Measurements from ENCODE around the gene TARBP2.
"Not testable (repeated sequence)": the region's sequence is repeated elsewhere in the genome, so short reads cannot be mapped to it uniquely, and the experiment has no call there.

Gene TARBP2

DNA sequence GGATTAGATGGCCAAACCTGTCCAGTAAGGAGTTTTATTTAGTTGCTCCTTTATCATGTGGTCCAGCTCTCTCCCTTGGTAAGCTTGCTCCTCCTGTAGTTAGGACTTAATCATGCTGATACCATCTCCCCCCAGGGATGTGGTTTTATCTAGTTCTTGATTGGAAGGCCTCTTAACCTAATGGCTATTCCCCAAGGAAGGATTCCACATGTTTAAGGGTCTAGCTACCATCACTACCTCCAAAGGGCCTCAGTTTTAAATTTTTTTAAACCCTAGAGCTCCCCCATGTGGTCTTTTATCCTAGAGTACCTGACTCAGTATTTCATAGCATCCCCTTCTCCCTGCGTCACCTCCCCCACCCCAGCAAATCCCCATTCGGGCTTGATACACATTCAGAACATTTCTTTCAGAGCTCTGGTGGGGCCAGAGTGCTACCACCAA lies 24.3 kb upstream of the TARBP2 start:
- DNase-seq: no peak

DNA sequence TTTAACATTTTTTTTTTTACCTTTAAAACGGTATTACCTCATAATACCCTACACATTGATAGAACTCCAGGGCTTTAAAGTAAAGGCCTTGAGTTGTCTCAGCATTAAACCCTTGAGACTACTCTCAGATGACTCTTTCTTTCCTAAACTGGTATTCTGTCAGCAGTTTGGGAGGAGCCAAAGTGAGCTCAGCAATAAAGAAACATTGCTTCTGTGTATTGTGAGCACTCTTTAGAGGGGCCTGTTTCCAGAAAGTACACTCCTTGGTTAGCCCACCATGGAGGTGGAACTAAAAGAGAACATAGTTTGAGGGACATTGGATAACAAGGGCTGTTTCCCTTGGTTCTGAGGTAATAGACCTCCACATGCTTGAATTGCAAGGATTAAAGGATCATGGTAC lies 22.2 kb upstream of the TARBP2 start:
- no peak for DNase-seq

DNA sequence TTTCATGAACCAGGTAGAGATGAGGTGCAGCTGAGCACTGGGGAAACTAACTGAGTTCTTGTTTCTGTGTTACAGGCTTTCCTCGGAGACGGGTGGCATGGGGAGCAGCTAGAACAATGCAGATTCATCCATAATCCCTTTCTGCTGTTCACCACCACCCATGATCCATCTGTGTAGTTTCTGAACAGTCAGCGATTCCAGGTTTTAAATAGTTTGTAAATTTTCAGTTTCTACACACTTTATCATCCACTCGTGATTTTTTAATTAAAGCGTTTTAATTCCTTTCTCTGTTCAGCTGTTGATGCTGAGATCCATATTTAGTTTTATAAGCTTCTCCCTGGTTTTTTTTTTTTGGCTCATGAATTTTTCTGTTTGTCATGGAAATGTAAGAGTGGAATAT lies 21.8 kb upstream of the TARBP2 start:
- no peak for DNase-seq

DNA sequence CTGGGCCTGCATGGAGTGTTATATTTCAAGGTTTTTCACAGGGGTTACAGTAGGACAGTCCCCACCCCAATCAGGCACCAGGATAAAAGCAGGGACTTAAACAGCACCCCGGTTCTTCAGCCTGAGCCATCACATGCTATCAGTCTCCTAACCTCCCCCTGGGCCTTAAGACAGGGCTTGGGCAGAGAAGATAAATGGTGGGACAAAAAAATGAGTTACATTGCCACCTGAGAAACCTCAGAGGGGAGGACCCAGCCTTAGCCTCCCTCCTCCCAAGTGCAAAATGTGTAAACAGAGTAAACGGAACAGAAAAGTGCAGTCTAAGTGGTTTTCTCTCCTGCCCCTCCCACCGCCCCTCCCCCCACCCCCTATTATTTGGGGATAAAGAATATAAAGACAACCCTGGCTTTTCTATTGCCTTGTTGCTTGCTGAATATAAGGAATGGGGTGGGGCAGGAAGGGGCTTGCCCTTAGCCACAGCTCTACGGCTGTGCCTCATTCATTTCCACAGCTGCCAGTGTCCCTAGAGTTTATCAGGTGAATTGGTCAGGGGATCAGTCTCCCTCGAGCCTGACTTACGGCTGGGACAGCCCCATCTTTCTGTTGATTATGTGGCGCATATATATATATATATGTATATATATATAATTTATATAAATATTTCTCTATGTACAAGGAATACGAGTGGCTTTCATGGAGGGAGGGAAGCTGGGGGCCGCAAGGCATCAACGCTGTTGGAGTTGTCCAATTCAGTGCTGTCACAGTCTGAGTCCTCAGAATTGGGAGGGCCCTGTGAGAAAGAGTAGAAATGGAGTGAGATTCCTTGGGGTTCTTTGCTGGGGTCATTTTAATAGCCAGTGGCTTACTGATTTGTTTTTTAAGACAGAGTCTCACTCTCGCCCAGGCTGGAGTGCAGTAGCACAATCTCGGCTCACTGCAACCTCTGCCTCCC lies 20.3 kb upstream of the TARBP2 start:
- DNase-seq: no peak

DNA sequence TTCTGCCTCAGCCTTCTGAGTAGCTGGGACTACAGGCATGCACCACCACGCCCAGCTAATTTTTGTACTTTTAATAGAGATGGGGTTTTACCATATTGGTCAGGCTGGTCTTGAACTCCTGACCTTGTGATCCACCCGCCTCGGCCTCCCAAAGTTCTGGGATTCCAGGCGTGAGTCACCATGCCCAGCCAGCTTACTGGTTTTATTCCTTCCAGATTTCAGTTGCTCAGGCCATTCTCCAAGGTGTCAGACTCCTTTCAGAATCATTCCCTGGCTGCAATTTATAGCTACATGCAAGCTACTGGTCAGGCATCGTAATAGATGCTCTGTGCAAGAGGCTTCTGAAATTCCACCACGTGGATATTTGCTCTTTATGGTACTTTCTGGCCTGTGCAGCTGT lies 19.6 kb upstream of the TARBP2 start:
- not testable (repeated sequence) for DNase-seq

DNA sequence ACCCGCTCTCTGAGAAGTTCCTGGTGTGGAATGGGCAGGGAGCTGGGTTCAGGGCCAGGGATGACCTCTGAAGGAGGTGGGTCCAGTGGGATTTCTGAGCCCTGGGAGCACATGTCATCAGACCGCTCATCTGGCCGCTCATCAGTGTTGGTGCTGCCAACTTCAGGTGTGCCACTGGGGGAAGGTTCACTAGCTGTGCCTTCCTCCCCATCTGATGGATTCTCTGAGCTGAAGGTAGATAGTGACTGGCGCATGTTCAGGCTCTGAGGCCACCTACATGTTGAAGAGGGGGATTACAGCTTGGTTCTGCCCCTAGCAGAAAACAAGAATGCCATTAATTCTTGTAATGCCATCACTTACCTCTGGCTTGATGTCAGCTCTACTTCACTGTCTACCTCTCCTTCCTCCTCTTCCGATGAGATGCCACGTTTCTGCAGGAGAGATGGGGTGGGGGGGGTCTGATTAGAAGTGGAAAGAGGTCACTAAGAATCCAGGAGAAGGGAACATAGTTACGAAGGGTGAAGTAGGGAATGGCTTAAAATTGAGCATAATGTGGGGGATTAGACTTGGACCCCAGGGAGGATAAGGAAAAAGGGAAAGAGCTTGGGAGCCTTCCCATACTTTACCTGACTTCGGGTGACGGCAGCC lies 19.0 kb upstream of the TARBP2 start:
- no peak for DNase-seq

DNA sequence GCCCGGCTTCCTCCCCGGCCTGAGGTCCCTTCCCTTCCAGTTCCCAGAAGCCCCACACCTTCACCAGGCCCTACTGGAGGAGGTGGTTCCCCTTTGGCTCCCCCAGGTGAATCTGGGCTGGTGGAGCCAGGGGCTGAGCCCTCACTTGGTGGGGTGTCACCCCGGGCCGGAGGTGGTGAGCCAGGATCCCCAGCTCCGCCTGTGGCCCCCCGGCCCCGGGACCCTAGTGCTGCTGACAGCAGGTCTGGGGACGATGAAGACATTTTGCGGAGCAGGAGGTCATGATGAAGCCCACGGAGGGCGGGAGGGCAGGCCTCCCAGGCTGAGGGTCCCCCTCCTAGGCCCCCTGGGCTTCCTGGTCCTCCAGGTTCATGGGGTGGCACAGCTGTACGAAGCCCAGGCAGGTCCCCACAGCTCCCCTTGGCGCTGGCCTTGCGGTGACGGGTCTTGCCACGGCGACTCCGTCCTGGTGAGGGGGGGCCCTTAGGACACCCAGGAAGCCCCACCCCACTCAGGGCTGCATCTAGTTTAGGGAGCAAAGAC lies 18.4 kb upstream of the TARBP2 start:
- no peak for DNase-seq

DNA sequence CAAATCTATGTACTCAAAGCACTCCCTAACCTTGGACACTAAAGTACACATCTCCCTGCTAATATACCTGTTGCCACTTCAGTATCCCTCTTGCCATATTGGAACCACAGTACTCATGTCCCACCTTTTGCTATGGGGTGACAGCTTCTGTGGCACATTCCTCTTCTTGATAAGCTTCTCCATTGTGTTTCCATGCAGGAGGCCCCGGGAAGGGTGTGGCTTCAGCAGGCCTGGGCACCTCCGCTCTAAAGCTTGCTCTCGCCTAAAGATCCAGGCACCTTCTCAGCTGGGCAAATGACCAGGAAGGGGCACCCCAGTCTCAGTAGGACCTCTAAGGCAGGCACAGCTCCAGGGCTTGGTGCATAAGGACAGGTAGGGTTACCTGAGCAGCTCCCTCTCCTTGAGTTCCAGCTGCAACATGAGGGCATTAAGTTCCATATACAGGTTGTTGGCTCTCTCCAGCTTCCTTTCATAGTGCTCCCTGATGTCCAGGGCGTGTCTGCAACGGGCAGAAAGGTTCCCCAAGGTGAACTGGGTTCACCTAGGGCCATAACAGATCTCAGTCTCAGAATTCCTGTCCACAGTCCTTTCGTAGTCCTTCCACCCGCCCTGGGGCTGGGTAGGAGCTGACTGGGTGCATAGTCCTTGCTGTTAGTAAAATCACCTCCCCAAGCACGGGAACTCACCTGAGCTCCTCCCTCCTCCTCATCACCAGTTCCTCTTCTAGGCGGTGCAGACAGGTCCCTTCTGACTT lies 17.7 kb upstream of the TARBP2 start:
- no peak for DNase-seq

DNA sequence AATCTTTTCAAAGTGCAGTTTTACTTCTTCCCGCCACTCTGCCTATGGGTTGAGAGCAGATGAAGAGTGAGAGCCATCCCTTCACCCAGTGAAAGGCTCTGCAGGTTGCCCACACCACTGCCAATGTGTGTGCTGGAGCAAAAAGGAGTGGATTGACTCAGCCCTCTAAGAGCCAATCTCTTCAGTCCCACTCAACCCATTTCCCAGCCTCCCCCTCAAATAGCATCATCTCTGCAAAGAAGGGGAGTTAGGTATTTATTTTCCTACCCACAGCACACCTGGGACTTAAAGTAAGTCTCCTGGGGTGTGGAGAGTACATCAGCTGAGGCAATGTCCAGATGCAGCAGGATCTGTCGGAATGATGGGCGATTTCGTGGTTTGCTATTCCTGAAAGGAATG lies 17.1 kb upstream of the TARBP2 start:
- DNase-seq: no peak

DNA sequence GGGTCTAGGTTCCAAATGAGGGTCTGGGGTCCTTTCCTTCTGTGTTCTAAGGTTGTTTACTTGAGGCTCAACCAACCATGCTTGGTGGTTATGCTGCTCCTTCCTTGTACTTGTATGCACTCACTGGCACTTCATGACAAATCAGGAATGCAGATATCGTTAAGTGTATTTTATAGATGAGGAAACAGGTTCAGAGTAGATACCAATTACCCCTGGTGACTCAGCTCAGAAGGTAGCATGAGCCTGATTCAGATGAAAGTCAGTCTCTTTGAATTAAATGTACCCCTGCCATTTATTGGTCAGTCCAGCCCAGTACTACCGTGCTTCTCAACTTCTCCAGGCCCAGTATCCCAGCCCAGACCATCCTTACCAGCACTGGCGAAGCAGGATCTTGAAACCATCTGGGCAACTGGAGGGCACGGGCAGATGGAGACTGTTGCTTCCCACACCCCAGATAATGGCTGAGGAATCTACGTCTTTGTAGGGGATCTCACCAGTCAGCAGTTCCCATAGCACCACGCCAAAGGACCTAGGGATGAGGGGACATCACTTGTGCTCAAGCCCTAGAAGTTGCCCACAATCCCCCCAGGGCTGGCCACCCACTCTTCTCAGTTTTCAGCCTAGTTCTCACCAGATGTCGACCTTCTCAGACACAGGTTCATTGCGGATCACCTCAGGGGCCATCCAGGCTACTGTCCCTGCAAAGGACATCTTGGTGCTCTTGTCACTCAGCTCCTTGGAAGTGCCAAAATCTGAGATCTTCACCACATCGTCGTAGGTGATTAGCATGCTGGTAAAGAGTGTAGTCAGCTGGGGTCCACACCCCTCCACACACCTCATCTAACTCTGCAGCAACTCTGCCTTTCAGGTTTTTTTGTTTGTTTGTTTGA lies 16.2 kb upstream of the TARBP2 start:
- no peak for DNase-seq

DNA sequence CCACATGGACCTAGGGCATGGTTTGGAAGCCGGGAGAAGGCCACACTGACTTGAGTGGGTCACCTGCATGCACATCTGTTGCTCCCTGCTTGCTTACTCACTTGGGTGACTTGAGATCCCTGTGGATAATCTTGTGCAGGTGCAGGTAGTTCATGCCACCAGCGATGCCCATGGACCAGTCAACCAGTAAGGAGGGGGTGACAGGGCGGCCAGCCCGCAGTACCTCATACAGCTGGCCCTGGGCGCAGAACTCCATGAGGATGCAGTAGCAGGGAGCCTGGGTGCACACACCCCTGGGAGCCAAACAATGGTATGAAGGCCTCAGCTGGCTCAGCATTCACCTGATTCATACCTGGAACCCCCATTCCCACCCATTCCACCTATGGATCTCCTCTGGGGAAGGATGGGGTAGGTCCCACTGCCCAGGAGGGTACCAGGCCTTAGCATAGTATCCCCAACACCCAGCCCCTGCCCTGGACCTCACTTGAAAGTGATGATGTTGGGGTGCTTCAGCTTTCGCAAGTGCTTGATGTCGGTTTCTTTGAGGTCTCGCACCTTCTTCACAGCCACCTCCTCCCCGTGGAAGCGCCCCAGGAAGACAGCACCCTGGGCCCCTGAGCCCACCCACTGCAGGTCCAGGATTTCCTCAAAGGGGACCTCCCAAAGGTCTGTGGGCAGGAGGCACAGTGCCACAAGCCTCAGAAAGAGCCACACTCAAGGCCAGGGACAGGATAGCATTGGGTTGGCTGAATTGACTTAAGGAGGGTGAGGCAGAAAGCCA lies 14.9 kb upstream of the TARBP2 start:
- no peak for DNase-seq

DNA sequence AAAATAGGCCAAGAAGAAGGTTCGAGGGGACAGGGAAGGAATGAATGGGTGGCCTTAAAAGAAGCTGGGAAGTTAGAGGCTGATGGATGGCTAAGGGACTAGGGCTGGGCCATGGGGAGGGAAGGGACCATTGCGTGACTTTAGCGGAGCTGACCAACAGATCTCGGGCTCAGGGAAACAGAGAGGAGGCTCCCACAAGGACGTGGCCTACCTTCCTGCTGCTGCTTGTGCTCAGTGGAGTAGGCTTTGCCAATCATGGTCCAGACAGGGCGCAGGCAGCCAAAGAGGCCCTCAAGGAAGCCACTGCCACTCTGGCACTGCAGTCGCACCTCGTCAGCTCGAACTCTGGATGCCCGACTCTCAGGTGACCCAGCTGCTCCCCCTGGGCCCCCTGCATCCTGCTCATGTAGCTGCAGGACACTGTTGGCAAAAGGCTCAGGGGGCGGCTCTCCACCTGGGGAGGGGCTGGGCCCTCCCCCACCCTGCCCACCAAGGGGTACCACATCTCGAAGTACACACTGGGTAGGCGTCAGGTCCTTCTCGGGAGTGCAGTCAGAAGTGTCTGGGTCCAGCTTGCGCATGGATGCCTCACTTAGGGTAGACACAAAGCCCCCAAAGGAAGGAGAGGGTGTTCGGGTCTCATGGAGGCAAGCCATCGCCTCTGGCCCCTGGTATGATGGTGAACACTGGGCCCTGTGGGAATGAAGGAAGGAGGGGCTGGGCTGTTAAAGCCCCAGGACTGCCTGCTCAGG lies 14.2 kb upstream of the TARBP2 start:
- no peak for DNase-seq

DNA sequence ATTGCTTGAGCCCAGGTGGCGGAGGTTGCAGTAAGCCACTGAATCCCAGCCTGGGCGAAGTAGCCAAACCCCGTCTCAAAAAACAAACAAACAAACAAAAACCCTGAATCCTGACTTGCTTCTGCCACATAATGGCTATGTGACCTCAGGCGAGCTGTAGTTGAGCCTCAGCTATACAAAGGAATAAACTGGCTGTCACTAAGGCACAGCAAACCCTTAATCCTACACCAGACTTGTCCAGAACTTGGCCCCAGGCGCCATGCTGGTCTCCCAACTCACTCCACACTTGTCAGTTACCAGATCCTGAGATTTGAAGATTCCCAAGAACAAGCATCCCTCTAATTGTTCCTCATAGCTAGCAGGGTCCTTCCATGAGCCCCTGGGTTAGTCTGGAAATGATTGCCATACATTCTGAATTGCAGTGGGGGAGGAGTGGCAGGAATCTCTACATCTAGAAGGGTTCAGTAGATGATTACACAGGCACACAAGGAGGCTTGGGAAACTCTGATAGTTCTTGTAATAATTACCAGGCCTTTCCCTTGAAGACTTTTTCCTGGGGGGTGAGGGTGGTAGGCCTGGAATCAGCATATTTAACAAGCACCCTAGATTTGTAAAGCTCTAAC lies 11.7 kb upstream of the TARBP2 start:
- DNase-seq: no peak

DNA sequence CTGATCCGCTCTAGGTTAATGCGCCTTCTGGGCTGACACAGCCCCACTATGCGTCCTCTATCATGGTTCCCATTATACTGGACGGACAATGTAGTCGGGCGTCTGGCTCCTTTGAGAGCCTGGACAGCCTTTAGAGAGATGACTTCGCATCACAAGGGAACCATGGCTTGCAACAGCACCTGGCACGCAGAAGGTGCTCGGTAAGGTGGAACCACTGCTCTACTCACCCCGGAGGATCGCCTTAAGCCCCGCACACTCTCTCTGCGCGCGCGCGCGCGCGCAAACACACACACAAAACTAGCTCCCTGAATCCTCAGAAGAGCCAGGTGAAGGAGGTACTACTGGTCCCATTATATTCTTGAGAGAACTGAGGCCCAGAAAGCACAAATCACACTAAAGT lies 8.9 kb upstream of the TARBP2 start:
- no peak for DNase-seq

DNA sequence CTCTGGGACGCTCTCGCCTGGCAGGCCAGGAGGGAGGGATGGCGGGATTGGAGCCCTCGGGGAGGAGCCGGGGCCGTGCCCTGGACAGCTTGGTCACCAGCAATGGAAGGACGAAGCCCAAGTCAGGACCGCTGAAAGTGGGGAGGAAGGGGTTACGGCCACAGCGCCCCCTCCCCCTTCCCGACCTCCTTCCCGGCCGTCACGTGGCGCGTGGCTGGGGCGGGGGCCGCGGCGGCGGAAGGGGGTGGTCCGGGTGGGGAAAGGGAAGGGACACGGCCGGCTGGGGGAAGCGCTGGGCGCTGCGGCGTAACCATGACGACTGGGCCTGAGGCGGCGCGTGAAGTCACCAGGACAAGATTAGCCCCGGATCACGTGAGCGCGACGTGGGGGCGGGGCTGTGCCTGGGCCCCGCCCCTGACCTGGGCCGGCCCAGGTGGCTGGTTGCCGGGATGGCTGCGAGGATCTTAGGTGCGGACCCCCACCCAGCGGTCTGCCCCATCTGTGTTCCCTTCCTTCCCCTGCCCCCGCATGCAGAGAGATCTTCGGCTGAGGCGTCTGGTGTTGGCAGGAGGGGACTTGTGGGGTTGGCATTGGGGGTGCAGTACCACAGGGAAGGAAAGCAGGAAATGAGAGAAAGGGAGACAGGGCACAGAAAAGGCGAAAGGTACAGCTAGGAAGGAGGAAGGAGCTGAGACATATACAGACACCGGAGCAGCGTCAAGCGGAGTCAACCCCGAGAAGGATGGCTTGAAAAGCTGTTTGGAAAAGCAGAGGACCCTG lies 8.1 kb upstream of the TARBP2 start:
- DNase-seq: peak; percentile 55 to 81 (median 64)

DNA sequence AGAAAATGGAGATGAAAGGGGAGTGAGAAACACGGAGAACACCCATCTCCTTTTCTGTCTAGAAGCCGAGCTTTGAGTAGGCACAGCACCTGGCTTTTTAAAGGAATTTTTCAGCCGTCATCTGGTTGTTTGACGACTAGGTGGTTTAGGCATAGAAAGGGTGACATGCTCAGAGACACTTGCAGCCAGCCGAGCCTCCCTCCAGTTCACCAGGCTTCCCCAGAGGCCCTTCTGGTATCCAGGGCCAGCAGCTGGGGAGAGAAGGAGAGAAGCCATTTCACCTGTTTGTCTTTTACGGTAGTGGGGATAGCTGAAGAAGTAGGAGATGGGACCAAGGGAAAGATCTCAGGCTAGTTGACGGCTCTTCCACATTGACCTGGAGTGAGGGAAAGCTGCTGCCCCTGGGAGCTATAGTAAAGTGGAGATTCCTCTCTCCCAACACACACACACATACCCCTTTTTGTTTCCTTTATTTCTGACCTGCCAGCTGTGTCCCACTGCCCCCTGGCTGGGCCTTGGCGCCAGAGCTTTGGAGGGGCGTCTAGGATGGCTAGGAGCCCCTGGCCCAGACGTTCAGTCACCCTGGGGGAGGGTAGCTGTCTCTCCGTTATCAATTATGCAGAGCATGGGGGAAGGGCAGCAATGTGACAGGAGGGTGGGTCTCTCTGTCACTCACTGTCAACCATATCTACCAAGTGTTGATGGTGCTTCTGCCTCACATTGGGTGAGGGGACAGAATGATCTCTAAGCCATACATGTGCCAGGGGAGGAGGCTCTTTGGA lies 7.3 kb upstream of the TARBP2 start:
- DNase-seq: no peak

DNA sequence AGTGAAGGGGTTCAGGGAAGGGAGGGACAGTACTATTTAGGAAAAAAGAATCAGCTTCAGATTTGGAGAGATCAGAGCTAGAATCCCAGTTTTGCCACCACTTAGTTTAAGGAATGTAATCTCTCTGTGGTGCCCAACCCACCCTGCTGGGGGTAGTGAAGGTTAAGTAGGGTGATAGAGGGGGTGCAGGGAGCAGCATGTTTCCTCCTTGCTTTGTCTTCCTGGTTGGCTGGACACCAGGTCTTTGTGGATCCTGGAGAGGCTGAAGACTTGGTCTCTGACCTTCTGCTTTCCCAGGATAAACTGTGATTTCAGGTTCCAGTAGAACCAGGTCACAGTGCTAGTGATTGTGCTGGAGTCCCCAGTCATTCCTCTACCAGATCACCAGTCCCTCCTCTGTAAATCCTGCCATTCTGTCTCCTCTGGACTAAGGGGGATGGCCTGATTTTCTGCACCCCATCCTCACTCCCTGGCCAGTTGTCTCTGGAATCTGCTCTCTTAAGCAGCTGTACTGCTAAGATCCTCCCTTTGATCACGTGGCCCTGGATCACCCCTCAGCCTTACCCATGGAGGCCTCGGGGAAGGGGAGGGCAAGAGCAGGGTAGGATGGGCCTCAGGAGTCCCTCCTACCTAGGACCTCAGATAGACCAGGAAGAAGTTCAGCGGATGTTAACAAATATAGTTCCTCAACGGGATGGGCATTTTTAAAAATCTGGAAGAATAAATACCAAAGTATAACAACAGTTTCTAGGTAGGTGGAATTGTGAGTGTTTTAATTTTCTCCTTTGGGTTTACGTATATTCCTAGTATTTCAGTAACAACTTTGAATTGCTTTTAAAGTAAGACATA lies 5.0 kb upstream of the TARBP2 start:
- no peak for DNase-seq

DNA sequence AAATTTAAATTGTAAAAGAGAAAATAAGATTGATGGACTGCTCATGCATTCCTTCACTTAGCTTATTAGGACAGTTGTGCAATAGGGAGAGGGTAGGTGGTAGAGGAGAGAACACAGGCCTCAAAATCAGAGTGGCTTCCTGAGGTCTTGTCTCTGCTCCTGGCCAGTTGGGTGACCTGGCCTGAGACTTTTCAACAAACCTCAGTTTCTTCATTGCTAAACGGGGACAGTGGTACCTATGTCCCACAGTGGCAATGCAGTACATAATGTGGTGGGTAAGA lies 4.4 kb upstream of the TARBP2 start:
- DNase-seq: no peak
